H9 (cell line): Measurements from ENCODE around the gene SERTM2. TPM values are rescaled to one million over a fixed set of nuclear protein-coding genes. Genes with fewer than 3 reads are reported as not detected.
A peak's percentile ranks its signal among the peaks of the same experiment; 100 is the strongest.

Experiments used
- DNase-seq: peaks from one replicate; pipeline ENCODE4 v3.0.0-alpha.2; 2017
- H2AFZ ChIP-seq: one replicate; pipeline ENCODE4 v1.6.1; 2013; ENCODE audit warnings: mild to moderate bottlenecking, low read length, control low read depth, moderate library complexity
- H2AK5ac ChIP-seq: 2 replicates; pipeline ENCODE4 v1.6.1; 2013; ENCODE audit warnings: low read length, control low read depth, mixed read lengths; ENCODE audit not compliant: insufficient read length
- H2BK120ac ChIP-seq: one replicate; pipeline ENCODE4 v1.6.1; 2013; ENCODE audit warnings: low read depth, mild to moderate bottlenecking, low read length, control low read depth, inconsistent platforms; ENCODE audit not compliant: poor library complexity, severe bottlenecking
- H2BK12ac ChIP-seq: 2 replicates; pipeline ENCODE4 v1.6.1; 2013; ENCODE audit warnings: low read length, control low read depth, mixed read lengths, low read depth; ENCODE audit not compliant: insufficient read length
- H2BK15ac ChIP-seq: 2 replicates; pipeline ENCODE4 v1.6.1; 2013; ENCODE audit warnings: low read depth, low read length, control low read depth
- H2BK20ac ChIP-seq: one replicate; pipeline ENCODE4 v1.6.1; 2013; ENCODE audit warnings: low read depth, mild to moderate bottlenecking, low read length, control low read depth, inconsistent platforms; ENCODE audit not compliant: poor library complexity, severe bottlenecking
- H2BK5ac ChIP-seq: 2 replicates; pipeline ENCODE4 v1.6.1; 2013; ENCODE audit warnings: low read length, control low read depth, mixed read lengths; ENCODE audit not compliant: insufficient read length
- H3K14ac ChIP-seq: 2 replicates; pipeline ENCODE4 v1.6.1; 2013; ENCODE audit warnings: low read length, control low read depth; ENCODE audit not compliant: insufficient read depth
- H3K18ac ChIP-seq: 2 replicates; pipeline ENCODE4 v1.6.1; 2013; ENCODE audit warnings: low read depth, mild to moderate bottlenecking, mixed read lengths, low read length, control low read depth; ENCODE audit not compliant: insufficient read length
- H3K23ac ChIP-seq: 2 replicates; pipeline ENCODE4 v1.6.1; 2013; ENCODE audit warnings: low read length, control low read depth, mixed read lengths, low read depth; ENCODE audit not compliant: insufficient read length
- H3K23me2 ChIP-seq: 2 replicates; pipeline ENCODE4 v1.6.1; 2013; ENCODE audit warnings: low read depth, mild to moderate bottlenecking, mixed read lengths, low read length, control low read depth; ENCODE audit not compliant: insufficient read length, poor library complexity, severe bottlenecking
- H3K27ac ChIP-seq: 2 replicates; pipeline ENCODE4 v1.5.1; 2013; ENCODE audit warnings: low read length, control low read depth, mixed read lengths, low read depth; ENCODE audit not compliant: insufficient read length
- H3K27me3 ChIP-seq: 2 replicates; pipeline ENCODE4 v1.6.1; 2013; ENCODE audit warnings: low read length, control low read depth, inconsistent platforms; ENCODE audit not compliant: insufficient read depth
- H3K4ac ChIP-seq: 2 replicates; pipeline ENCODE4 v1.6.1; 2013; ENCODE audit warnings: low read depth, mild to moderate bottlenecking, control low read depth, inconsistent platforms, low read length, moderate library complexity
- H3K4me1 ChIP-seq: 2 replicates; pipeline ENCODE4 v1.6.1; 2013; ENCODE audit warnings: low read length, control low read depth, inconsistent platforms; ENCODE audit not compliant: insufficient read depth
- H3K4me2 ChIP-seq: 2 replicates; pipeline ENCODE4 v1.6.1; 2013; ENCODE audit warnings: low read length, control low read depth, mixed read lengths; ENCODE audit not compliant: insufficient read length, insufficient read depth
- H3K56ac ChIP-seq: 2 replicates; pipeline ENCODE4 v1.6.1; 2013; ENCODE audit warnings: low read depth, mild to moderate bottlenecking, mixed read lengths, low read length, control low read depth; ENCODE audit not compliant: insufficient read length
- H3K79me1 ChIP-seq: 2 replicates; pipeline ENCODE4 v1.6.1; 2013; ENCODE audit warnings: low read depth, mild to moderate bottlenecking, moderate library complexity, low read length, control low read depth, inconsistent platforms; ENCODE audit not compliant: insufficient read depth, poor library complexity, severe bottlenecking
- H3K79me2 ChIP-seq: 2 replicates; pipeline ENCODE4 v1.6.1; 2013; ENCODE audit warnings: low read length, control low read depth, inconsistent platforms; ENCODE audit not compliant: insufficient read depth
- H3K9ac ChIP-seq: 2 replicates; pipeline ENCODE4 v1.6.1; 2013; ENCODE audit warnings: low read length, control low read depth, mixed read lengths; ENCODE audit not compliant: insufficient read length; ENCODE audit errors: extremely low read depth
- H3K9me3 ChIP-seq: one replicate; pipeline ENCODE4 v1.6.1; 2013; ENCODE audit warnings: low read depth, low read length, inconsistent platforms; ENCODE audit not compliant: control insufficient read depth
- H3T11ph ChIP-seq: one replicate; pipeline ENCODE4 v1.6.1; 2013; ENCODE audit warnings: mild to moderate bottlenecking, low read length, control low read depth, inconsistent platforms
- H4K20me1 ChIP-seq: one replicate; pipeline ENCODE4 v1.6.1; 2013; ENCODE audit not compliant: control insufficient read depth, insufficient read length, insufficient read depth
- H4K5ac ChIP-seq: 2 replicates; pipeline ENCODE4 v1.6.1; 2013; ENCODE audit warnings: low read depth, mild to moderate bottlenecking, mixed read lengths, low read length, control low read depth; ENCODE audit not compliant: insufficient read length
- H4K8ac ChIP-seq: replicated peaks from 2 replicates; pipeline ENCODE4 v1.6.1; 2013; ENCODE audit warnings: low read length, control low read depth, mixed read lengths, low read depth; ENCODE audit not compliant: insufficient read length
- H4K91ac ChIP-seq: 2 replicates; pipeline ENCODE4 v1.6.1; 2013; ENCODE audit warnings: low read depth, mild to moderate bottlenecking, moderate library complexity, mixed read lengths, low read length, control low read depth; ENCODE audit not compliant: insufficient read length
- H3K27ac Mint-ChIP-seq, 3 experiments: 2 replicates in 2 of 3; 3 replicates in 1 of 3; pipeline ENCODE4 v1.8.0; 2020 to 2021; ENCODE audit warnings: mixed read lengths in 3 of 3, mild to moderate bottlenecking in 1 of 3, moderate library complexity in 1 of 3
- H3K27me3 Mint-ChIP-seq: 2 replicates; pipeline ENCODE4 v1.8.0; 2021; ENCODE audit warnings: low read depth, mild to moderate bottlenecking, moderate library complexity, mixed read lengths
- H3K36me3 Mint-ChIP-seq, 3 experiments: 2 replicates in 2 of 3; 3 replicates in 1 of 3; pipeline ENCODE4 v1.8.0; 2020 to 2021; ENCODE audit warnings: low read depth in 3 of 3, mixed read lengths in 3 of 3; ENCODE audit not compliant: insufficient read depth in 1 of 3
- H3K4me1 Mint-ChIP-seq, 2 experiments: 2 replicates each; pipeline ENCODE4 v1.8.0; 2020; ENCODE audit warnings: mixed read lengths in 2 of 2
- H3K4me3 Mint-ChIP-seq, 2 experiments: 2 replicates in 1 of 2; 3 replicates in 1 of 2; pipeline ENCODE4 v1.8.0; 2020 to 2021; ENCODE audit warnings: mild to moderate bottlenecking in 2 of 2, mixed read lengths in 2 of 2, moderate library complexity in 1 of 2
- H3K9me3 Mint-ChIP-seq, 2 experiments: 2 replicates in 1 of 2; 3 replicates in 1 of 2; pipeline ENCODE4 v1.8.0; 2020; ENCODE audit warnings: mild to moderate bottlenecking in 2 of 2, mixed read lengths in 2 of 2, moderate library complexity in 1 of 2
- WGBS: extraction: QIAGEN DNeasy Blood & Tissue Kit; methylation state at CpG from one replicate; pipeline ENCODE4 v1.1.7; 2013; ENCODE audit warnings: missing lambda C conversion rate, low lambda C conversion rate, mixed read lengths; ENCODE audit not compliant: insufficient read length; ENCODE audit errors: extremely low coverage; 5-methylcytosine and 5-hydroxymethylcytosine counted together
- total RNA-seq: library from RNA; stranded (reverse); gene quantifications from 2 replicates; pipeline ENCODE4 v1.2.1, GENCODE V29; 2021
- TF ChIP-seq, protein P1 (sequence below): fragments of 200-600 bp; sonication (generic); conservative IDR thresholded peaks from 3 replicates; pipeline ENCODE4 v1.8.0; 2021; ENCODE audit warnings: antibody characterized with exemption, mild to moderate bottlenecking

Gene SERTM2
- total RNA-seq, 1 experiment from 2014 or later = 0.22 TPM

DNA sequence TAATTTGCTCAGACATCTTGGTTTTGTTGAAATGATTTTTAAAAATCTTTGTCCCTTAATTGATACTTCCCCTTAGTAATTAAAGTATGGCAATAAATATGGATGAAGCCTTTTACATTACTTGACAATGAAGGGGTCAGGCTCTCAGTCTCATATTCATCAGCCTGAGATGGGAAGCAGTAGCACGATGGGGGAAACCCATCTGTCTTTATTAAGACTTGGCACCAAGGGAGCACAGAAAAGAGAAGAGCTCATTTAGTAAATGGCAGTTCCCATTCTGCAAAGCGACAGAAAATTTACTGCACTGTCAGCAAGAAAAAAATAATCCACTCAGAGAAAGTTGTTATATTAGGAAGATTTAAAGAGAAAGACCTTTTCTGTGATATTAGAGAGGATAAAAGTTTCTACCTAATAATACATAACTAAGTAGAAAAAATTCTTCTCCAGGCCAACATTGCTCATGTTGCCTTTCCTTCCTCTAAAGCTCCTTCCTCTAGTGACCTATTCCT is 7.9 kb upstream of the SERTM2 start:
- H3K9me3 ChIP-seq = no peaks in the 10 kb centered on the region
- Mint-ChIP-seq H3K4me1 (no peaks in the 10 kb centered on the region), H3K9me3 (no peaks in the 10 kb centered on the region), H3K27ac (peak overlapping the region in 1 of 3 experiments; percentile 33; a peak in 1 of 7 replicates), H3K4me3 (no peak overlapping the region), H3K36me3 (no peaks in the 10 kb centered on the region), H3K27me3 (no peaks in the 10 kb centered on the region)
- no peaks in the 10 kb centered on the region for H4K20me1 ChIP-seq
- no peak overlapping the region for H3K4me2 ChIP-seq
- no peak overlapping the region for H2AK5ac ChIP-seq
- no peak for DNase-seq
- no peak overlapping the region for H3T11ph ChIP-seq
- no peak overlapping the region for H3K56ac ChIP-seq
- no peak overlapping the region for H4K91ac ChIP-seq
- no peaks in the 10 kb centered on the region for H3K23me2 ChIP-seq
- no peak overlapping the region for H2BK5ac ChIP-seq
- no peak overlapping the region for H3K18ac ChIP-seq
- H2BK120ac ChIP-seq = no peak overlapping the region
- H3K9ac ChIP-seq = no peak overlapping the region
- no peak overlapping the region for H4K5ac ChIP-seq
- H3K27ac ChIP-seq = no peak overlapping the region
- no peak overlapping the region for H3K23ac ChIP-seq
- H2BK12ac ChIP-seq = no peak overlapping the region
- H2BK20ac ChIP-seq = no peak overlapping the region
- H3K14ac ChIP-seq = no peak overlapping the region
- H3K27me3 ChIP-seq = no peaks in the 10 kb centered on the region
- H3K4ac ChIP-seq = no peak overlapping the region
- TF ChIP-seq, protein P1, sequence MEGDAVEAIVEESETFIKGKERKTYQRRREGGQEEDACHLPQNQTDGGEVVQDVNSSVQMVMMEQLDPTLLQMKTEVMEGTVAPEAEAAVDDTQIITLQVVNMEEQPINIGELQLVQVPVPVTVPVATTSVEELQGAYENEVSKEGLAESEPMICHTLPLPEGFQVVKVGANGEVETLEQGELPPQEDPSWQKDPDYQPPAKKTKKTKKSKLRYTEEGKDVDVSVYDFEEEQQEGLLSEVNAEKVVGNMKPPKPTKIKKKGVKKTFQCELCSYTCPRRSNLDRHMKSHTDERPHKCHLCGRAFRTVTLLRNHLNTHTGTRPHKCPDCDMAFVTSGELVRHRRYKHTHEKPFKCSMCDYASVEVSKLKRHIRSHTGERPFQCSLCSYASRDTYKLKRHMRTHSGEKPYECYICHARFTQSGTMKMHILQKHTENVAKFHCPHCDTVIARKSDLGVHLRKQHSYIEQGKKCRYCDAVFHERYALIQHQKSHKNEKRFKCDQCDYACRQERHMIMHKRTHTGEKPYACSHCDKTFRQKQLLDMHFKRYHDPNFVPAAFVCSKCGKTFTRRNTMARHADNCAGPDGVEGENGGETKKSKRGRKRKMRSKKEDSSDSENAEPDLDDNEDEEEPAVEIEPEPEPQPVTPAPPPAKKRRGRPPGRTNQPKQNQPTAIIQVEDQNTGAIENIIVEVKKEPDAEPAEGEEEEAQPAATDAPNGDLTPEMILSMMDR = no peak
- no peaks in the 10 kb centered on the region for H3K79me2 ChIP-seq
- no peak overlapping the region for H4K8ac ChIP-seq
- H3K4me1 ChIP-seq = no peaks in the 10 kb centered on the region
- no CpG with 5 or more reads among the region's 2 CpGs for WGBS
- H2BK15ac ChIP-seq = no peak overlapping the region
- no peak overlapping the region for H2AFZ ChIP-seq
- no peaks in the 10 kb centered on the region for H3K79me1 ChIP-seq
